MV-4-11 (cell line): ENCODE data around the gene MYOZ3.

Experiments used
- DNase-seq: peaks from one replicate; lab custom pipeline; 2025; lab: John Stamatoyannopoulos, UW

MYOZ3 gene

GRCh38 chr5:150627731-150628545 lies 33.1 kb upstream of the MYOZ3 start:
- peak; percentile 74 for DNase-seq

- DNase-seq: no peak
These were observed 32.0 kb upstream of the MYOZ3 start for GRCh38 chr5:150628936-150629485.

GRCh38 chr5:150630016-150630415 lies 31.0 kb upstream of the MYOZ3 start:
- no peak for DNase-seq

- no peak for DNase-seq
These were observed 30.4 kb upstream of the MYOZ3 start for GRCh38 chr5:150630461-150631325.

GRCh38 chr5:150631326-150631701 lies 29.7 kb upstream of the MYOZ3 start:
- DNase-seq: no peak

GRCh38 chr5:150632305-150633160 lies 28.5 kb upstream of the MYOZ3 start:
- no peak for DNase-seq

GRCh38 chr5:150633429-150633828 lies 27.6 kb upstream of the MYOZ3 start:
- DNase-seq: no peak

GRCh38 chr5:150636391-150637244 lies 24.4 kb upstream of the MYOZ3 start:
- DNase-seq: no peak

GRCh38 chr5:150637245-150638052 lies 23.6 kb upstream of the MYOZ3 start:
- no peak for DNase-seq

- no peak for DNase-seq
These were observed 23.0 kb upstream of the MYOZ3 start for GRCh38 chr5:150638053-150638444.

GRCh38 chr5:150638488-150639376 lies 22.3 kb upstream of the MYOZ3 start:
- DNase-seq: no peak

- DNase-seq: no peak
These were observed 21.7 kb upstream of the MYOZ3 start for GRCh38 chr5:150639377-150639692.

- DNase-seq: no peak
These were observed 21.3 kb upstream of the MYOZ3 start for GRCh38 chr5:150639751-150640150.

GRCh38 chr5:150640311-150641005 lies 20.6 kb upstream of the MYOZ3 start, which contains the start of gene SYNPO:
TSS of gene SYNPO (plus strand) at chr5:150640660. CDS start at chr5:150648276, 7,616 bp downstream.
- DNase-seq: peak; percentile 52

GRCh38 chr5:150641006-150641570 lies 20.0 kb upstream of the MYOZ3 start:
- no peak for DNase-seq

- DNase-seq: no peak
These were observed 19.1 kb upstream of the MYOZ3 start for GRCh38 chr5:150641824-150642566.

GRCh38 chr5:150642567-150642927 lies 18.5 kb upstream of the MYOZ3 start:
- no peak for DNase-seq
